ENCODE results near the gene HABP2. TPM values are rescaled to one million over a fixed set of nuclear protein-coding genes. Genes with fewer than 3 reads are reported as not detected.

The HABP2 gene
- total RNA-seq, 1 experiment from 2014 or later, result not detected

- H3K79me1 ChIP-seq (ENCODE audit: insufficient read depth, low read depth, low read length, poor library complexity, severe bottlenecking), result no peaks in the 10 kb centered on the region
- H4K8ac ChIP-seq (replicated peaks; ENCODE audit: insufficient read length, low read depth, low read length), result no peak overlapping the region
- no peak overlapping the region for H3K4me2 ChIP-seq (ENCODE audit: insufficient read depth, insufficient read length, low read length)
- no peak overlapping the region for H3T11ph ChIP-seq (ENCODE audit: low read length)
- no peaks in the 10 kb centered on the region for H4K20me1 ChIP-seq (ENCODE audit: control insufficient read depth, insufficient read depth, insufficient read length)
- no peaks in the 10 kb centered on the region for H3K4me1 Mint-ChIP-seq
- no CpG with 5 or more reads among the region's 3 CpGs for WGBS (ENCODE audit: extremely low coverage, insufficient read length, low lambda C conversion rate)
- H2BK15ac ChIP-seq (ENCODE audit: low read depth, low read length), result no peak overlapping the region
- no peak overlapping the region for H3K27ac Mint-ChIP-seq
- no peaks in the 10 kb centered on the region for H3K4me1 ChIP-seq (ENCODE audit: insufficient read depth, low read length)
- H2BK120ac ChIP-seq (ENCODE audit: low read depth, low read length, poor library complexity, severe bottlenecking), result no peak overlapping the region
- no peak overlapping the region for H2AK5ac ChIP-seq (ENCODE audit: insufficient read length, low read length)
- no peak overlapping the region for H3K27ac ChIP-seq (ENCODE audit: insufficient read length, low read depth, low read length)
- DNase-seq, result no peak
- no peak overlapping the region for H4K91ac ChIP-seq (ENCODE audit: insufficient read length, low read depth, low read length)
- H3K27me3 Mint-ChIP-seq (ENCODE audit: low read depth), result peaks cover 35% of the 10 kb centered on the region
- H2AFZ ChIP-seq (ENCODE audit: low read length), result no peak overlapping the region
- no peaks in the 10 kb centered on the region for H3K79me2 ChIP-seq (ENCODE audit: insufficient read depth, low read length)
- TF ChIP-seq CTCF (conservative IDR thresholded peaks at IDR 0.05), result no peak
- H3K36me3 Mint-ChIP-seq (ENCODE audit: insufficient read depth in 1 of 3, low read depth in 3 of 3), result peaks cover 0 to 10% (median 1%) of the 10 kb centered on the region in 3 experiments; a peak in 4 of 7 replicates
- no peak overlapping the region for H3K9ac ChIP-seq (ENCODE audit: extremely low read depth, insufficient read length, low read length)
- H2BK12ac ChIP-seq (ENCODE audit: insufficient read length, low read depth, low read length), result no peak overlapping the region
- H3K4me3 Mint-ChIP-seq, result no peak overlapping the region
- H3K23me2 ChIP-seq (ENCODE audit: insufficient read length, low read depth, low read length, poor library complexity, severe bottlenecking), result no peaks in the 10 kb centered on the region
- no peak overlapping the region for H2BK20ac ChIP-seq (ENCODE audit: low read depth, low read length, poor library complexity, severe bottlenecking)
- no peaks in the 10 kb centered on the region for H3K27me3 ChIP-seq (ENCODE audit: insufficient read depth, low read length)
- no peaks in the 10 kb centered on the region for H3K9me3 ChIP-seq (ENCODE audit: control insufficient read depth, low read depth, low read length)
- H2BK5ac ChIP-seq (ENCODE audit: insufficient read length, low read length), result no peak overlapping the region
- peaks cover 9 to 10% of the 10 kb centered on the region in 2 experiments for H3K9me3 Mint-ChIP-seq
- H3K23ac ChIP-seq (ENCODE audit: insufficient read length, low read depth, low read length), result no peak overlapping the region
- no peak overlapping the region for H3K18ac ChIP-seq (ENCODE audit: insufficient read length, low read depth, low read length)
- H3K4ac ChIP-seq (ENCODE audit: low read depth, low read length), result no peak overlapping the region
- H4K5ac ChIP-seq (ENCODE audit: insufficient read length, low read depth, low read length), result no peak overlapping the region
- no peak overlapping the region for H3K14ac ChIP-seq (ENCODE audit: insufficient read depth, low read length)
- H3K56ac ChIP-seq (ENCODE audit: insufficient read length, low read depth, low read length), result no peak overlapping the region
Measured at GRCh38 chr10:113516061-113516460, 36.8 kb upstream of the HABP2 start.
